ENCODE results near the gene GLIS1.

GRCh38 chr1:53708687-53709086 is 30.3 kb downstream of the GLIS1 start:
- no peak for TF ChIP-seq EZH2 (IDR thresholded peaks at IDR 0.05; ENCODE audit: borderline replicate concordance)
- TF ChIP-seq, protein P1, sequence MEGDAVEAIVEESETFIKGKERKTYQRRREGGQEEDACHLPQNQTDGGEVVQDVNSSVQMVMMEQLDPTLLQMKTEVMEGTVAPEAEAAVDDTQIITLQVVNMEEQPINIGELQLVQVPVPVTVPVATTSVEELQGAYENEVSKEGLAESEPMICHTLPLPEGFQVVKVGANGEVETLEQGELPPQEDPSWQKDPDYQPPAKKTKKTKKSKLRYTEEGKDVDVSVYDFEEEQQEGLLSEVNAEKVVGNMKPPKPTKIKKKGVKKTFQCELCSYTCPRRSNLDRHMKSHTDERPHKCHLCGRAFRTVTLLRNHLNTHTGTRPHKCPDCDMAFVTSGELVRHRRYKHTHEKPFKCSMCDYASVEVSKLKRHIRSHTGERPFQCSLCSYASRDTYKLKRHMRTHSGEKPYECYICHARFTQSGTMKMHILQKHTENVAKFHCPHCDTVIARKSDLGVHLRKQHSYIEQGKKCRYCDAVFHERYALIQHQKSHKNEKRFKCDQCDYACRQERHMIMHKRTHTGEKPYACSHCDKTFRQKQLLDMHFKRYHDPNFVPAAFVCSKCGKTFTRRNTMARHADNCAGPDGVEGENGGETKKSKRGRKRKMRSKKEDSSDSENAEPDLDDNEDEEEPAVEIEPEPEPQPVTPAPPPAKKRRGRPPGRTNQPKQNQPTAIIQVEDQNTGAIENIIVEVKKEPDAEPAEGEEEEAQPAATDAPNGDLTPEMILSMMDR (IDR thresholded peaks at IDR 0.05; ENCODE audit: poor library complexity), result no peak
- no peak for TF ChIP-seq EZH2phosphoT487 (IDR thresholded peaks at IDR 0.05; ENCODE audit: low read depth, severe bottlenecking, unreplicated experiment)
